Immature natural killer cell (primary cell): ENCODE measurements around the gene CCL19. TPM values are rescaled to one million over a fixed set of nuclear protein-coding genes. Genes with fewer than 3 reads are reported as not detected.
A peak's percentile ranks its signal among the peaks of the same experiment; 100 is the strongest.

Experiments
- DNase-seq, 3 donors: peaks; one replicate each; pipeline ENCODE4 v3.0.0; 2022; ENCODE audit warnings: mixed read lengths in 1 of 3
- H3K27ac Mint-ChIP-seq, 6 donors: one replicate each; pipeline ENCODE4 v1.8.0; 2020; ENCODE audit warnings: mixed read lengths in 6 of 6, mild to moderate bottlenecking in 5 of 6, inconsistent platforms in 4 of 6, moderate library complexity in 3 of 6
- H3K27me3 Mint-ChIP-seq, 3 donors: one replicate each; pipeline ENCODE4 v1.8.0; 2020 to 2021; ENCODE audit warnings: low read depth in 3 of 3, mild to moderate bottlenecking in 3 of 3, mixed read lengths in 3 of 3, moderate library complexity in 3 of 3, inconsistent platforms in 1 of 3
- H3K36me3 Mint-ChIP-seq, 3 donors: one replicate each; pipeline ENCODE4 v1.8.0; 2020; ENCODE audit warnings: mixed read lengths in 3 of 3, inconsistent platforms in 2 of 3, mild to moderate bottlenecking in 2 of 3
- H3K4me1 Mint-ChIP-seq, 2 donors: one replicate each; pipeline ENCODE4 v1.8.0; 2020; ENCODE audit warnings: inconsistent platforms in 2 of 2, mild to moderate bottlenecking in 2 of 2, mixed read lengths in 2 of 2, moderate library complexity in 1 of 2
- H3K4me3 Mint-ChIP-seq, 5 donors: one replicate each; pipeline ENCODE4 v1.8.0; 2020; ENCODE audit warnings: mild to moderate bottlenecking in 5 of 5, mixed read lengths in 5 of 5, inconsistent platforms in 3 of 5, moderate library complexity in 3 of 5
- H3K9me3 Mint-ChIP-seq, 6 donors: one replicate each; pipeline ENCODE4 v1.8.0; 2020; ENCODE audit warnings: mild to moderate bottlenecking in 6 of 6, mixed read lengths in 6 of 6, inconsistent platforms in 4 of 6, moderate library complexity in 3 of 6
- polyA plus RNA-seq, 3 donors: library from polyadenylated mRNA; unstranded; fragments of 300-500 nt; fragmentation: Illumina TruSeq; gene quantifications; one replicate each; pipeline ENCODE4 v1.2.3, GENCODE V29; 2021

Gene CCL19
- polyA plus RNA-seq, 3 donors from 2014 or later = not detected

GRCh38 chr9:34651321-34651720, 39.8 kb downstream of the CCL19 start:
- Mint-ChIP-seq H3K27ac (no peak overlapping the region), H3K27me3 (peaks cover 8 to 9% (median 9%) of the 10 kb centered on the region in 3 donors), H3K9me3 (no peaks in the 10 kb centered on the region), H3K4me3 (no peak overlapping the region), H3K4me1 (peaks cover 35 to 47% of the 10 kb centered on the region in 2 donors), H3K36me3 (peaks cover 9 to 14% (median 13%) of the 10 kb centered on the region in 3 donors)
- no peak for DNase-seq

GRCh38 chr9:34650816-34651215, 40.3 kb downstream of the CCL19 start:
- DNase-seq = no peak
- no peak overlapping the region for H3K4me3 Mint-ChIP-seq
- peak overlapping the region in 1 of 6 donors; percentile 20 for H3K27ac Mint-ChIP-seq
- peaks cover 40 to 52% of the 10 kb centered on the region in 2 donors for H3K4me1 Mint-ChIP-seq
- H3K27me3 Mint-ChIP-seq = peaks cover 9 to 11% (median 9%) of the 10 kb centered on the region in 3 donors
- peaks cover 9 to 14% (median 13%) of the 10 kb centered on the region in 3 donors for H3K36me3 Mint-ChIP-seq
- H3K9me3 Mint-ChIP-seq = no peaks in the 10 kb centered on the region

- Mint-ChIP-seq H3K4me3 (peak overlapping the region in 3 of 5 donors; percentile 72 to 95 (median 92)), H3K9me3 (no peaks in the 10 kb centered on the region), H3K27me3 (peaks cover 7 to 11% (median 9%) of the 10 kb centered on the region in 3 donors), H3K4me1 (peaks cover 41 to 53% of the 10 kb centered on the region in 2 donors), H3K27ac (peak overlapping the region in 1 of 6 donors; percentile 3), H3K36me3 (peaks cover 9 to 14% (median 13%) of the 10 kb centered on the region in 3 donors)
- no peak for DNase-seq
Measured at GRCh38 chr9:34648673-34649072, 42.4 kb downstream of the CCL19 start.

DNA sequence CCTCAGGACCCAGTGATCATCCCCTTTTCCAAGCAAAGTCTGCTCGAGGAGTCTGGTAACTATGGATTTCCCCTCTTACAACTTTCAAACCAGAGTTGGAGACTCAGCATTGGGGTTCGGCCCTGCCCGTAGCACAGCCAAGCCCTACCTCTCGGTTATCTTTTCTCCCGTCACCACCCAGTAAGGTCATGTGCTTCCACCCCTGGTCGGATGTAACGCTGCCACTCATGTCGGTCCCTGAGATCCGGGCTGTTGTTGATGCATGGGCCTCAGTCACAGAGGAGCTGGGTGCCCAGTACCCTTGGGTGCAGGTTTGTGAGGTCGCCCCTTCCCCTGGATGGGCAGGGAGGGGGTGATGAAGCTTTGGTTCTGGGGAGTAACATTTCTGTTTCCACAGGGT, 43.4 kb downstream of the CCL19 start:
- Mint-ChIP-seq H3K27ac (peak overlapping the region; percentile 77 to 94 (median 90)), H3K4me1 (peaks cover 35 to 45% of the 10 kb centered on the region in 2 donors), H3K9me3 (no peaks in the 10 kb centered on the region), H3K27me3 (peaks cover 7 to 11% (median 9%) of the 10 kb centered on the region in 3 donors), H3K36me3 (peaks cover 9 to 13% (median 10%) of the 10 kb centered on the region in 3 donors), H3K4me3 (peak overlapping the region; percentile 90 to 95 (median 92))
- DNase-seq = no peak

DNA sequence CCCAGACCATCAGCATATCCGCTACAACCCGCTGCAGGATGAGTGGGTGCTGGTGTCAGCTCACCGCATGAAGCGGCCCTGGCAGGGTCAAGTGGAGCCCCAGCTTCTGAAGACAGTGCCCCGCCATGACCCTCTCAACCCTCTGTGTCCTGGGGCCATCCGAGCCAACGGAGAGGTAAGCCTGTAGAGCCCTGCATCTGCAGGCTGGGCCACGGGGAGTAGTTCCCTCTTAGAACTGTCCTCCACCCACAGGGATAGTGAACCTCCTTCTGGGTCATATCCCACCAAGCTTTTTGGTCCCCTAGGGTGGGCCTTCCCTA, 44.0 kb downstream of the CCL19 start:
- peaks cover 7 to 11% (median 9%) of the 10 kb centered on the region in 3 donors for H3K27me3 Mint-ChIP-seq
- peaks cover 9 to 13% (median 10%) of the 10 kb centered on the region in 3 donors for H3K36me3 Mint-ChIP-seq
- peak overlapping the region; percentile 77 to 94 (median 90) for H3K27ac Mint-ChIP-seq
- H3K4me3 Mint-ChIP-seq = peak overlapping the region; percentile 90 to 95 (median 92)
- H3K9me3 Mint-ChIP-seq = no peaks in the 10 kb centered on the region
- peaks cover 29 to 38% of the 10 kb centered on the region in 2 donors for H3K4me1 Mint-ChIP-seq
- DNase-seq = no peak

DNA sequence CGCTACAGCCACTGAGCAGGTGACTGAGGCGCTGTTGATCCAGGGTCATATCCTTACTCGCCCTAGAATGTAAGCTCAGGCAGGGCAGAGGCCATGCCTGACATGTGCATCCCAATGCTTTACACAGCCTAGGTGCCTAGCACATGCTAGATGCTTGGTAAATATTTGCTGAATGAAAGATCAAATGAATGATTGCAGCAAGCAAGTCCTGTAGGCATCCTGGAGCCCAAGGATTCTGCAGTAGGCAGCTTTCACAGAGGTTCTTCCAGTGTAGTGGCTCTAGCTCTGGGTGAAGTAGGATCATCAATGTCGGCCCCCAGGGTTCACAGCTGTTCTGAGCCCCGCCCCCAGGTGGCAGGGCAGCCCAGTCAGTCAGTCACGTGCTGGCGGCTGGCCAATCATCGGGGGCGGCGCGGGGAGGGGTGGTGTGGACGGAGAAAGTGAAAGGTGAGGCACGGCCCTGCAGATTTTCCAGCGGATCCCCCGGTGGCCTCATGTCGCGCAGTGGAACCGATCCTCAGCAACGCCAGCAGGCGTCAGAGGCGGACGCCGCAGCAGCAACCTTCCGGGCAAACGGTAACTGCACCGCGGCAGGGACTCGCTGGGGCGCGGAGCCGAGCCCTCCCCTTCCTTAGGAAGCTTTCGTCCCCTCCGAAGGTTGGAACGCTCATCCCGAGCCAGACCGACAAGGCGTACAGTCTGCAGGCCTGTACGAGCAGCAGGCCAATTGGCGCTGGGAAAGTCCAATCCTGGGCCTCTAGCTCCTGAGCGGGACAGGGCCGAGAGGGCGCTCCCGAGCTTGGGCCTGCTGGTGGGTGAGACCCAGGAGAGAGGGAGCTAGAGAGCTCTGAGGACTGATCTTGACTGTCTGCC, 44.6 kb downstream of the CCL19 start, which contains the start of gene GALT:
Gene GALT, plus strand, starts transcription at position 465 of the 873 bp plus-strand sequence. Its CDS starts 30 bp downstream, at position 495.
- Mint-ChIP-seq H3K27ac (peak within 1 kb of the TSS; percentile 77 to 94 (median 90)), H3K4me3 (peak within 1 kb of the TSS; percentile 90 to 95 (median 92)), H3K27me3 (peaks cover 7 to 11% (median 9%) of the 10 kb centered on the region in 3 donors), H3K36me3 (peaks cover 9 to 13% (median 10%) of the 10 kb centered on the region in 3 donors), H3K4me1 (peaks cover 29 to 38% of the 10 kb centered on the region in 2 donors), H3K9me3 (no peaks in the 10 kb centered on the region)
- peak; percentile 91 to 95 (median 94) for DNase-seq

GRCh38 chr9:34644766-34645314, 46.2 kb downstream of the CCL19 start:
- peak overlapping the region in 1 of 5 donors; percentile 8 for H3K4me3 Mint-ChIP-seq

GRCh38 chr9:34642679-34643078, 48.4 kb downstream of the CCL19 start:
- H3K27ac Mint-ChIP-seq = no peak overlapping the region
- H3K4me1 Mint-ChIP-seq = peaks cover 30 to 34% of the 10 kb centered on the region in 2 donors
- H3K9me3 Mint-ChIP-seq = no peaks in the 10 kb centered on the region
- H3K36me3 Mint-ChIP-seq = no peaks in the 10 kb centered on the region
- peaks cover 7 to 12% (median 9%) of the 10 kb centered on the region in 3 donors for H3K27me3 Mint-ChIP-seq
- no peak for DNase-seq
- no peak overlapping the region for H3K4me3 Mint-ChIP-seq

More at GRCh38 chr9:34644766-34645314, 46.2 kb downstream of the CCL19 start:
- DNase-seq = no peak
- Mint-ChIP-seq H3K36me3 (peaks cover 9 to 13% (median 10%) of the 10 kb centered on the region in 3 donors), H3K9me3 (no peaks in the 10 kb centered on the region), H3K27me3 (peaks cover 7 to 11% (median 9%) of the 10 kb centered on the region in 3 donors), H3K4me1 (peaks cover 29 to 38% of the 10 kb centered on the region in 2 donors), H3K27ac (no peak overlapping the region)

Other genes with a start within 250 kb of the CCL19 start
- 1 to 10 TPM in 2 of 3 donors, under 1 TPM in 1; 0.25 to 2.6 (median 1.6) TPM for gene FAM219A, start 232.7 kb downstream of the CCL19 start, polyA plus RNA-seq
- not detected for gene DNAI1, start 232.5 kb downstream of the CCL19 start, polyA plus RNA-seq
- 10 to 100 TPM in 1 of 3 donors, 1 to 10 TPM in 1, under 1 TPM in 1; 1.00 to 11.3 (median 9.2) TPM for gene ENHO, start 168.3 kb downstream of the CCL19 start, polyA plus RNA-seq
- not detected for gene CNTFR, start 101.6 kb downstream of the CCL19 start, polyA plus RNA-seq
- gene RPP25L, start 79.2 kb downstream of the CCL19 start, polyA plus RNA-seq = 10 to 100 TPM; 42.3 to 52.0 (median 43.4) TPM
- 100 to 1,000 TPM; 201 to 315 (median 268) TPM for gene DCTN3, start 70.8 kb downstream of the CCL19 start, polyA plus RNA-seq
- not detected for gene ARID3C, start 62.2 kb downstream of the CCL19 start, polyA plus RNA-seq
- 100 to 1,000 TPM in 1 of 3 donors, 10 to 100 TPM in 2; 75.8 to 135 (median 85.2) TPM for gene SIGMAR1, start 53.5 kb downstream of the CCL19 start, polyA plus RNA-seq
- 10 to 100 TPM; 43.7 to 61.2 (median 47.3) TPM for gene GALT, start 44.6 kb downstream of the CCL19 start, polyA plus RNA-seq
- gene IL11RA, start 39.1 kb downstream of the CCL19 start, polyA plus RNA-seq = 10 to 100 TPM in 1 of 3 donors, 1 to 10 TPM in 2; 2.9 to 14.0 (median 5.0) TPM
- not detected for gene CCL27, start 28.6 kb downstream of the CCL19 start, polyA plus RNA-seq
- gene CCL21, start 18.9 kb upstream of the CCL19 start, polyA plus RNA-seq = not detected